ENCODE results near the gene PABPN1. TPM values are rescaled to one million over a fixed set of nuclear protein-coding genes. Genes with fewer than 3 reads are reported as not detected.

PABPN1 gene
- total and polyA plus RNA-seq, 2 of the 13 experiments (the other 11 are each of a cell fraction or from before 2014, with no cell fraction given): 233 to 524 TPM

DNA sequence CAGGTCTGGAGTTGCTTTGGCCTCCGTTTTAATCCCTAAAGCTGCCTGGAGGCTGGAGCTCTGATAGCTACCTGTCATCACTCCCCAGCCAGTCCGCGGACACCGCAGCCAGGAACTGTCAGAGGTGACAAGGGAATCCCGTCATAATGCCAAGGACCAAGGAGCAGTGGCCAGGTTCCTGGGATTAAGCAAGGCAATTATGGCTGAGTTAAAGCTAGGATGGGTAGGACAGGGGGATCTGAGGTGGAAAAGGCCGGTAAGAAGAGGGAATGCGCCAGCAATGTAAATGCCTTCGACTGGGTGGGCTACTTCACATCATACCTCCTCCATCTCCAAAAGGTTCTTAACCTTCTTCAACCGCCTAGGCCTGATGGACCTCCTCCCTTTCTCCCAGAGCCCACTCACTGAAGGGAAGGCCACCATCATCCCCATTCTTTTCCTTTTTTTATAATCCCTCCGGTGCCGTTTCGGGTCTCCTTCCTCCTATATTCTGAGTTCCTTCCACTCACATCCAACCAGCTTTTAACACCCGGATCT lies 20.5 kb upstream of the PABPN1 start (continued):
- TF ChIP-seq ZNF776 (CRISPR knock-in tag; IDR thresholded peaks at IDR 0.05): no peak
- TF ChIP-seq, protein P1, sequence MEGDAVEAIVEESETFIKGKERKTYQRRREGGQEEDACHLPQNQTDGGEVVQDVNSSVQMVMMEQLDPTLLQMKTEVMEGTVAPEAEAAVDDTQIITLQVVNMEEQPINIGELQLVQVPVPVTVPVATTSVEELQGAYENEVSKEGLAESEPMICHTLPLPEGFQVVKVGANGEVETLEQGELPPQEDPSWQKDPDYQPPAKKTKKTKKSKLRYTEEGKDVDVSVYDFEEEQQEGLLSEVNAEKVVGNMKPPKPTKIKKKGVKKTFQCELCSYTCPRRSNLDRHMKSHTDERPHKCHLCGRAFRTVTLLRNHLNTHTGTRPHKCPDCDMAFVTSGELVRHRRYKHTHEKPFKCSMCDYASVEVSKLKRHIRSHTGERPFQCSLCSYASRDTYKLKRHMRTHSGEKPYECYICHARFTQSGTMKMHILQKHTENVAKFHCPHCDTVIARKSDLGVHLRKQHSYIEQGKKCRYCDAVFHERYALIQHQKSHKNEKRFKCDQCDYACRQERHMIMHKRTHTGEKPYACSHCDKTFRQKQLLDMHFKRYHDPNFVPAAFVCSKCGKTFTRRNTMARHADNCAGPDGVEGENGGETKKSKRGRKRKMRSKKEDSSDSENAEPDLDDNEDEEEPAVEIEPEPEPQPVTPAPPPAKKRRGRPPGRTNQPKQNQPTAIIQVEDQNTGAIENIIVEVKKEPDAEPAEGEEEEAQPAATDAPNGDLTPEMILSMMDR (CRISPR knock-in tag; IDR thresholded peaks at IDR 0.05): 0 out of 2 replicates have a peak, but pooled peaks have one; percentile 13
- TF ChIP-seq, protein P2, sequence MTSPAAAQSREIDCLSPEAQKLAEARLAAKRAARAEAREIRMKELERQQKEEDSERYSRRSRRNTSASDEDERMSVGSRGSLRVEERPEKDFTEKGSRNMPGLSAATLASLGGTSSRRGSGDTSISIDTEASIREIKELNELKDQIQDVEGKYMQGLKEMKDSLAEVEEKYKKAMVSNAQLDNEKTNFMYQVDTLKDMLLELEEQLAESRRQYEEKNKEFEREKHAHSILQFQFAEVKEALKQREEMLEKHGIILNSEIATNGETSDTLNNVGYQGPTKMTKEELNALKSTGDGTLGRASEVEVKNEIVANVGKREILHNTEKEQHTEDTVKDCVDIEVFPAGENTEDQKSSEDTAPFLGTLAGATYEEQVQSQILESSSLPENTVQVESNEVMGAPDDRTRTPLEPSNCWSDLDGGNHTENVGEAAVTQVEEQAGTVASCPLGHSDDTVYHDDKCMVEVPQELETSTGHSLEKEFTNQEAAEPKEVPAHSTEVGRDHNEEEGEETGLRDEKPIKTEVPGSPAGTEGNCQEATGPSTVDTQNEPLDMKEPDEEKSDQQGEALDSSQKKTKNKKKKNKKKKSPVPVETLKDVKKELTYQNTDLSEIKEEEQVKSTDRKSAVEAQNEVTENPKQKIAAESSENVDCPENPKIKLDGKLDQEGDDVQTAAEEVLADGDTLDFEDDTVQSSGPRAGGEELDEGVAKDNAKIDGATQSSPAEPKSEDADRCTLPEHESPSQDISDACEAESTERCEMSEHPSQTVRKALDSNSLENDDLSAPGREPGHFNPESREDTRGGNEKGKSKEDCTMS (CRISPR knock-in tag; conservative IDR thresholded peaks at IDR 0.05): 0 out of 2 replicates have a peak, but pooled peaks have one; percentile 37
- peak; percentile 37; the same call in 1 of the 2 replicates for TF ChIP-seq MIER3 (CRISPR knock-in tag; IDR thresholded peaks at IDR 0.05; ENCODE audit: borderline replicate concordance)
- no peak for TF ChIP-seq NR2F2 (IDR thresholded peaks at IDR 0.05; ENCODE audit: borderline replicate concordance, low read depth)
- no peak for TF ChIP-seq ZNF577 (CRISPR knock-in tag; IDR thresholded peaks at IDR 0.05; ENCODE audit: borderline replicate concordance, low read depth)
- 0 out of 2 replicates have a peak, but pooled peaks have one; percentile 17 for TF ChIP-seq KAT7 (CRISPR knock-in tag; IDR thresholded peaks at IDR 0.05; ENCODE audit: borderline replicate concordance)
- TF ChIP-seq ETV5 (CRISPR knock-in tag; IDR thresholded peaks at IDR 0.05; ENCODE audit: borderline replicate concordance): no peak
- TF ChIP-seq, protein P3, sequence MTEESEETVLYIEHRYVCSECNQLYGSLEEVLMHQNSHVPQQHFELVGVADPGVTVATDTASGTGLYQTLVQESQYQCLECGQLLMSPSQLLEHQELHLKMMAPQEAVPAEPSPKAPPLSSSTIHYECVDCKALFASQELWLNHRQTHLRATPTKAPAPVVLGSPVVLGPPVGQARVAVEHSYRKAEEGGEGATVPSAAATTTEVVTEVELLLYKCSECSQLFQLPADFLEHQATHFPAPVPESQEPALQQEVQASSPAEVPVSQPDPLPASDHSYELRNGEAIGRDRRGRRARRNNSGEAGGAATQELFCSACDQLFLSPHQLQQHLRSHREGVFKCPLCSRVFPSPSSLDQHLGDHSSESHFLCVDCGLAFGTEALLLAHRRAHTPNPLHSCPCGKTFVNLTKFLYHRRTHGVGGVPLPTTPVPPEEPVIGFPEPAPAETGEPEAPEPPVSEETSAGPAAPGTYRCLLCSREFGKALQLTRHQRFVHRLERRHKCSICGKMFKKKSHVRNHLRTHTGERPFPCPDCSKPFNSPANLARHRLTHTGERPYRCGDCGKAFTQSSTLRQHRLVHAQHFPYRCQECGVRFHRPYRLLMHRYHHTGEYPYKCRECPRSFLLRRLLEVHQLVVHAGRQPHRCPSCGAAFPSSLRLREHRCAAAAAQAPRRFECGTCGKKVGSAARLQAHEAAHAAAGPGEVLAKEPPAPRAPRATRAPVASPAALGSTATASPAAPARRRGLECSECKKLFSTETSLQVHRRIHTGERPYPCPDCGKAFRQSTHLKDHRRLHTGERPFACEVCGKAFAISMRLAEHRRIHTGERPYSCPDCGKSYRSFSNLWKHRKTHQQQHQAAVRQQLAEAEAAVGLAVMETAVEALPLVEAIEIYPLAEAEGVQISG (CRISPR knock-in tag; IDR thresholded peaks at IDR 0.05): no peak
- TF ChIP-seq ZKSCAN1 (IDR thresholded peaks at IDR 0.05; ENCODE audit: low read length): no peak
- peak; percentile 51 for TF ChIP-seq PCBP2 (optimal IDR thresholded peaks at IDR 0.05; ENCODE audit: low read depth, low read length, poor library complexity, severe bottlenecking)
- TF ChIP-seq, protein P4, sequence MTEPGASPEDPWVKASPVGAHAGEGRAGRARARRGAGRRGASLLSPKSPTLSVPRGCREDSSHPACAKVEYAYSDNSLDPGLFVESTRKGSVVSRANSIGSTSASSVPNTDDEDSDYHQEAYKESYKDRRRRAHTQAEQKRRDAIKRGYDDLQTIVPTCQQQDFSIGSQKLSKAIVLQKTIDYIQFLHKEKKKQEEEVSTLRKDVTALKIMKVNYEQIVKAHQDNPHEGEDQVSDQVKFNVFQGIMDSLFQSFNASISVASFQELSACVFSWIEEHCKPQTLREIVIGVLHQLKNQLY (CRISPR knock-in tag; IDR thresholded peaks at IDR 0.05): no peak
- no peak for TF ChIP-seq ATF7 (IDR thresholded peaks at IDR 0.05)
- TF ChIP-seq ATF7 (CRISPR knock-in tag; IDR thresholded peaks at IDR 0.05): peak; percentile 13
- TF ChIP-seq ZNF562 (CRISPR knock-in tag; IDR thresholded peaks at IDR 0.05; ENCODE audit: borderline replicate concordance): no peak
- no peak for TF ChIP-seq ISL2 (CRISPR knock-in tag; IDR thresholded peaks at IDR 0.05)
- TF ChIP-seq HNF4A (CRISPR knock-in tag; IDR thresholded peaks at IDR 0.05): no peak
- TF ChIP-seq TOPORS (CRISPR knock-in tag; IDR thresholded peaks at IDR 0.05): no peak
- TF ChIP-seq HBP1 (CRISPR knock-in tag; IDR thresholded peaks at IDR 0.05; ENCODE audit: low read depth): no peak
